IMR-90 (cell line): Measurements from ENCODE around the gene C7orf25. TPM values are rescaled to one million over a fixed set of nuclear protein-coding genes. Genes with fewer than 3 reads are reported as not detected.

Experiments used
- ATAC-seq: fragments of 200-7000 bp; cut with Tn5 transposase; 2 replicates; pipeline ENCODE4 v1.9.1; 2020; ENCODE audit warnings: low read depth, mild to moderate bottlenecking, moderate library complexity
- BruUV-seq: library from RNA; stranded (reverse); fragments of 400-500 nt; replicated peaks from 2 replicates; lab custom pipeline; 2021; lab: Mats Ljungman, UMichigan
- CTCF ChIA-PET: fragments of 300-600 bp; formaldehyde crosslinking; extraction: SDS; loops from one replicate; lab custom pipeline; 2021; ENCODE audit warnings: antibody characterized with exemption; lab: Yijun Ruan, JAX
- POLR2A ChIA-PET: fragments of 300-600 bp; sonication (Branson Sonifier 250); formaldehyde crosslinking; loops from one replicate; lab custom pipeline; 2022; ENCODE audit warnings: antibody characterized with exemption; ENCODE audit not compliant: unreplicated experiment; lab: Charles Lee
- DNase-seq: peaks from one replicate; pipeline ENCODE4 v3.0.0; 2013
- H2AFZ ChIP-seq: replicated peaks from 2 replicates; pipeline ENCODE3; 2013; ENCODE audit warnings: low read length, mild to moderate bottlenecking; ENCODE audit not compliant: poor library complexity
- H2AK5ac ChIP-seq: 2 replicates; pipeline ENCODE4 v1.6.1; 2013; ENCODE audit warnings: low read depth, low read length, inconsistent platforms
- H2AK9ac ChIP-seq: replicated peaks from 2 replicates; pipeline ENCODE3; 2013; ENCODE audit warnings: mild to moderate bottlenecking, low read depth, low read length, moderate library complexity; ENCODE audit not compliant: poor library complexity
- H2BK120ac ChIP-seq: 2 replicates; pipeline ENCODE4 v1.6.1; 2013; ENCODE audit warnings: low read depth, low read length, inconsistent platforms
- H2BK15ac ChIP-seq: 3 replicates; pipeline ENCODE4 v1.6.1; 2013; ENCODE audit warnings: low read depth, low read length, inconsistent platforms
- H2BK20ac ChIP-seq: 2 replicates; pipeline ENCODE4 v1.6.1; 2013; ENCODE audit warnings: low read depth, mild to moderate bottlenecking, inconsistent platforms, low read length, moderate library complexity
- H2BK5ac ChIP-seq: 2 replicates; pipeline ENCODE4 v1.6.1; 2013; ENCODE audit warnings: mild to moderate bottlenecking, low read depth, low read length, inconsistent platforms; ENCODE audit not compliant: poor library complexity, severe bottlenecking
- H3K14ac ChIP-seq: replicated peaks from 2 replicates; pipeline ENCODE4 v1.6.1; 2013; ENCODE audit warnings: low read depth, low read length, inconsistent platforms
- H3K18ac ChIP-seq: 2 replicates; pipeline ENCODE4 v1.6.1; 2013; ENCODE audit warnings: low read depth, low read length, control low read depth
- H3K23ac ChIP-seq: 2 replicates; pipeline ENCODE4 v1.6.1; 2013; ENCODE audit warnings: low read depth, low read length, inconsistent platforms
- H3K27ac ChIP-seq: 2 replicates; pipeline ENCODE4 v1.5.1; 2013; ENCODE audit warnings: mild to moderate bottlenecking, control low read depth, low read length; ENCODE audit not compliant: insufficient read depth
- H3K27me3 ChIP-seq: 2 replicates; pipeline ENCODE4 v1.6.1; 2013; ENCODE audit warnings: low read length; ENCODE audit not compliant: control insufficient read depth, insufficient read depth
- H3K36me3 ChIP-seq: 2 replicates; pipeline ENCODE4 v1.6.1; 2013; ENCODE audit warnings: low read length, mixed read lengths; ENCODE audit not compliant: control insufficient read depth, insufficient read depth
- H3K4ac ChIP-seq: 2 replicates; pipeline ENCODE4 v1.6.1; 2013; ENCODE audit warnings: low read depth, low read length, inconsistent platforms
- H3K4me1 ChIP-seq: 2 replicates; pipeline ENCODE4 v1.6.1; 2013; ENCODE audit warnings: low read length, mixed read lengths; ENCODE audit not compliant: control insufficient read depth, insufficient read depth
- H3K4me2 ChIP-seq: 2 replicates; pipeline ENCODE4 v1.6.1; 2013; ENCODE audit warnings: low read depth, mild to moderate bottlenecking, control low read depth, low read length, moderate library complexity
- H3K4me3 ChIP-seq: 2 replicates; pipeline ENCODE4 v1.5.1; 2013; ENCODE audit warnings: low read depth, mild to moderate bottlenecking, control low read depth, low read length, moderate library complexity; ENCODE audit not compliant: insufficient read depth
- H3K56ac ChIP-seq: 2 replicates; pipeline ENCODE4 v1.6.1; 2013; ENCODE audit warnings: low read length, inconsistent platforms; ENCODE audit not compliant: insufficient read depth; ENCODE audit errors: extremely low read depth
- H3K79me1 ChIP-seq, 2 experiments: 2 replicates each; pipeline ENCODE4 v1.6.1; 2013; ENCODE audit warnings: low read length in 2 of 2, inconsistent platforms in 1 of 2, low read depth in 1 of 2
- H3K9ac ChIP-seq: 2 replicates; pipeline ENCODE4 v1.6.1; 2013; ENCODE audit warnings: low read depth, low read length, control low read depth
- H3K9me1 ChIP-seq: 2 replicates; pipeline ENCODE4 v1.6.1; 2013; ENCODE audit warnings: low read length, inconsistent platforms; ENCODE audit not compliant: insufficient read depth
- H3K9me3 ChIP-seq: 2 replicates; pipeline ENCODE4 v1.6.1; 2013; ENCODE audit warnings: low read length; ENCODE audit not compliant: control insufficient read depth, insufficient read depth
- H4K20me1 ChIP-seq: 2 replicates; pipeline ENCODE4 v1.6.1; 2013; ENCODE audit warnings: low read length, inconsistent platforms; ENCODE audit not compliant: insufficient read depth
- H4K5ac ChIP-seq: 2 replicates; pipeline ENCODE4 v1.6.1; 2013; ENCODE audit warnings: mild to moderate bottlenecking, low read depth, low read length, control low read depth
- H4K8ac ChIP-seq, 2 experiments: 2 replicates each; pipeline ENCODE4 v1.6.1; 2013; ENCODE audit warnings: low read depth in 2 of 2, low read length in 2 of 2, control low read depth in 1 of 2, inconsistent platforms in 1 of 2
- H4K91ac ChIP-seq: 2 replicates; pipeline ENCODE4 v1.6.1; 2013; ENCODE audit warnings: low read depth, low read length, inconsistent platforms; ENCODE audit not compliant: insufficient read depth
- BHLHE40 ChIP-seq: fragments of 150-350 bp; IDR thresholded peaks from 2 replicates; pipeline ENCODE4 v1.6.1; 2016; ENCODE audit warnings: mild to moderate bottlenecking, low read depth, low read length
- CEBPB ChIP-seq: IDR thresholded peaks from 2 replicates; pipeline ENCODE4 v1.6.1; 2012; ENCODE audit warnings: low read depth, low read length, improper control_type of control experiment
- CHD1 ChIP-seq: IDR thresholded peaks from 2 replicates; pipeline ENCODE4 v1.6.1; 2012; ENCODE audit warnings: low read depth, low read length, improper control_type of control experiment
- FOS ChIP-seq: fragments of 150-350 bp; IDR thresholded peaks from 2 replicates; pipeline ENCODE4 v1.6.1; 2016; ENCODE audit warnings: low read depth, low read length
- MAFK ChIP-seq: IDR thresholded peaks from 2 replicates; pipeline ENCODE4 v1.6.1; 2012; ENCODE audit warnings: low read depth, low read length, improper control_type of control experiment
- MAZ ChIP-seq: IDR thresholded peaks from 2 replicates; pipeline ENCODE4 v1.6.1; 2012; ENCODE audit warnings: low read depth, mild to moderate bottlenecking, low read length, improper control_type of control experiment, moderate library complexity, borderline replicate concordance
- MXI1 ChIP-seq: IDR thresholded peaks from 2 replicates; pipeline ENCODE4 v1.6.1; 2012; ENCODE audit warnings: low read depth, mild to moderate bottlenecking, low read length, moderate library complexity, borderline replicate concordance
- NFE2L2 ChIP-seq: fragments of 150-350 bp; IDR thresholded peaks from 2 replicates; pipeline ENCODE4 v1.6.1; 2016; ENCODE audit warnings: low read depth, mild to moderate bottlenecking, low read length
- POLR2A ChIP-seq: IDR thresholded peaks from 2 replicates; pipeline ENCODE4 v1.6.1; 2012; ENCODE audit warnings: mild to moderate bottlenecking, low read depth, low read length
- RCOR1 ChIP-seq: IDR thresholded peaks from 2 replicates; pipeline ENCODE4 v1.6.1; 2012; ENCODE audit warnings: mild to moderate bottlenecking, low read length, improper control_type of control experiment; ENCODE audit not compliant: insufficient replicate concordance
- RFX5 ChIP-seq: IDR thresholded peaks from 2 replicates; pipeline ENCODE4 v1.8.0; 2012; ENCODE audit warnings: low read depth, mild to moderate bottlenecking, low read length, moderate library complexity
- SMC3 ChIP-seq: fragments of 150-350 bp; IDR thresholded peaks from 2 replicates; pipeline ENCODE4 v1.6.1; 2016; ENCODE audit warnings: low read depth, mild to moderate bottlenecking, antibody characterized with exemption, low read length, moderate library complexity
- WGBS, 2 experiments: methylation state at CpG; one replicate each; pipeline versions ENCODE4 v1.1.5 to v1.1.7; 2013; ENCODE audit warnings: missing lambda C conversion rate in 2 of 2; ENCODE audit not compliant: insufficient read length in 1 of 2; ENCODE audit errors: extremely low coverage in 2 of 2; 5-methylcytosine and 5-hydroxymethylcytosine counted together
- dilution Hi-C: fragments of 300-500 bp; cut with HindIII; formaldehyde crosslinking; loops from one replicate; pipeline ENCODE4 v1.14.3; 2018; ENCODE audit warnings: low sequenced_read_pairs; ENCODE audit not compliant: unreplicated experiment
- in situ Hi-C: fragments of 300-500 bp; cut with MboI; formaldehyde crosslinking; loops from 3 replicates; pipeline ENCODE4 v1.14.3; 2019; ENCODE audit warnings: low sequenced_read_pairs, inconsistent platforms, mixed read lengths
- intact Hi-C: fragments of 100-400 bp; cut with micrococcal nuclease; formaldehyde crosslinking; loops from 2 replicates; pipeline ENCODE4 v1.10.0; 2022
- polyA plus RNA-seq, 3 experiments: library from polyadenylated mRNA; depleted of rRNA; stranded (reverse); fragments of >200 nt; gene quantifications; 2 replicates each; pipeline ENCODE4 v1.2.3, GENCODE V29; 2012; ENCODE audit warnings: low replicate concordance in 1 of 3
- total RNA-seq: library from RNA; depleted of rRNA; stranded (reverse); fragments of >200 nt; gene quantifications from 2 replicates; pipeline ENCODE4 v1.2.3, GENCODE V29; 2012
- TF ChIP-seq, protein P1 (sequence below): conservative IDR thresholded peaks from 2 replicates; pipeline ENCODE4 v1.5.1; 2012; ENCODE audit warnings: mild to moderate bottlenecking, low read depth, low read length, improper control_type of control experiment
- TF ChIP-seq, protein P2 (sequence below): fragments of 150-350 bp; IDR thresholded peaks from 2 replicates; pipeline ENCODE4 v1.6.1; 2016; ENCODE audit warnings: low read depth, mild to moderate bottlenecking, low read length, moderate library complexity, borderline replicate concordance
- TF ChIP-seq, protein P3 (sequence below): fragments of 150-350 bp; IDR thresholded peaks from 2 replicates; pipeline ENCODE4 v1.6.1; 2017; ENCODE audit warnings: mild to moderate bottlenecking, antibody characterized with exemption, low read length, low read depth

C7orf25 gene
- total and polyA plus RNA-seq, 2 of the 4 experiments (the other 2 are of a cell fraction) = 4.5 to 6.1 TPM

DNA sequence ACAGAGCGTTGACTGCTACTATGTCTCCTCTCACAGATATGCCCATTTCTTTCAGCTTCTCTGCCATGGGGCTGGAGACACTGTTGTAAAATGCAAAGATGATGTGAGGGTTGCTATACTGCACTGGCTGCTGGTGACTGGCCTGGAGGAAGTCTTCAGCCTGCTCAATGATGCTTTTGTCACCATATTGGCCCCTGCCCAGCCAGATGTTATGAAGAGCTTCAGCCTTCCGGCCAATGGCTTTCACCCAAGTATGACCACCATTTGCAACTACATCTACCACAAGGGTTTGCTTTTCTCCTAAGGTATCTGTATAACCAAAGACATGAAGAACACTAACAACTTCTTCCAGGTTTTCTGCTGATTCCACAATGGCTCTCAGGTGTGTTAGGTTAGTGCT, 1.6 kb downstream of the C7orf25 start:
- no peak overlapping the region; the same call in 1 of the 2 replicates for H2AK5ac ChIP-seq
- ATAC-seq (no peak), DNase-seq (no peak)
- no peak overlapping the region for H4K5ac ChIP-seq
- POLR2A ChIA-PET = no interaction called here
- H3K79me1 ChIP-seq = peaks cover 16 to 20% of the 10 kb centered on the region in 2 experiments
- no peak overlapping the region for H3K4me3 ChIP-seq
- peaks cover 3% of the 10 kb centered on the region for H3K36me3 ChIP-seq
- no peak overlapping the region for H2AK9ac ChIP-seq
- intact Hi-C loops = no loop called here
- H2BK15ac ChIP-seq = no peak overlapping the region
- no peak overlapping the region for H3K14ac ChIP-seq
- no peak overlapping the region for H3K27ac ChIP-seq
- in situ Hi-C loops = no loop called here
- no peak overlapping the region for H3K4me2 ChIP-seq
- peak overlapping the region in 1 of 2 experiments; percentile 36; a peak in 1 of 4 replicates for H4K8ac ChIP-seq
- 100% methylated on average over 1 of the region's 2 CpGs; no CpG with 5 or more reads in 1 of the 2 experiments for WGBS, 2 experiments
- H4K20me1 ChIP-seq = no peaks in the 10 kb centered on the region; the same call in 1 of the 2 replicates
- no peak overlapping the region for H2BK120ac ChIP-seq
- H2AFZ ChIP-seq = no peak overlapping the region
- no TSS peak for BruUV-seq
- dilution Hi-C loops = no loop called here
- no peak overlapping the region for H3K9ac ChIP-seq
- CTCF ChIA-PET = interaction anchor here (1.0 kb wide), 1 partner anchor 18 kb away, joined by 3 read pairs; no protein-coding TSS in a partner anchor
- H3K27me3 ChIP-seq = no peaks in the 10 kb centered on the region
- no peak overlapping the region for H3K4ac ChIP-seq
- no peak overlapping the region for H2BK5ac ChIP-seq
- no peak overlapping the region for H4K91ac ChIP-seq
- H3K18ac ChIP-seq = no peak overlapping the region
- H3K4me1 ChIP-seq = peaks cover 4% of the 10 kb centered on the region
- H2BK20ac ChIP-seq = no peak overlapping the region
- H3K56ac ChIP-seq = no peak overlapping the region
- H3K9me1 ChIP-seq = peaks cover 11% of the 10 kb centered on the region; the same call in 1 of the 2 replicates
- H3K9me3 ChIP-seq = no peaks in the 10 kb centered on the region
- TF ChIP-seq BHLHE40 = no peak
- TF ChIP-seq, protein P1, sequence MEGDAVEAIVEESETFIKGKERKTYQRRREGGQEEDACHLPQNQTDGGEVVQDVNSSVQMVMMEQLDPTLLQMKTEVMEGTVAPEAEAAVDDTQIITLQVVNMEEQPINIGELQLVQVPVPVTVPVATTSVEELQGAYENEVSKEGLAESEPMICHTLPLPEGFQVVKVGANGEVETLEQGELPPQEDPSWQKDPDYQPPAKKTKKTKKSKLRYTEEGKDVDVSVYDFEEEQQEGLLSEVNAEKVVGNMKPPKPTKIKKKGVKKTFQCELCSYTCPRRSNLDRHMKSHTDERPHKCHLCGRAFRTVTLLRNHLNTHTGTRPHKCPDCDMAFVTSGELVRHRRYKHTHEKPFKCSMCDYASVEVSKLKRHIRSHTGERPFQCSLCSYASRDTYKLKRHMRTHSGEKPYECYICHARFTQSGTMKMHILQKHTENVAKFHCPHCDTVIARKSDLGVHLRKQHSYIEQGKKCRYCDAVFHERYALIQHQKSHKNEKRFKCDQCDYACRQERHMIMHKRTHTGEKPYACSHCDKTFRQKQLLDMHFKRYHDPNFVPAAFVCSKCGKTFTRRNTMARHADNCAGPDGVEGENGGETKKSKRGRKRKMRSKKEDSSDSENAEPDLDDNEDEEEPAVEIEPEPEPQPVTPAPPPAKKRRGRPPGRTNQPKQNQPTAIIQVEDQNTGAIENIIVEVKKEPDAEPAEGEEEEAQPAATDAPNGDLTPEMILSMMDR = no peak
- no peak for TF ChIP-seq CEBPB
- no peak for TF ChIP-seq MXI1
- TF ChIP-seq MAFK = no peak
- no peak for TF ChIP-seq MAZ
- no peak for TF ChIP-seq RCOR1
- no peak for TF ChIP-seq SMC3
- TF ChIP-seq, protein P2, sequence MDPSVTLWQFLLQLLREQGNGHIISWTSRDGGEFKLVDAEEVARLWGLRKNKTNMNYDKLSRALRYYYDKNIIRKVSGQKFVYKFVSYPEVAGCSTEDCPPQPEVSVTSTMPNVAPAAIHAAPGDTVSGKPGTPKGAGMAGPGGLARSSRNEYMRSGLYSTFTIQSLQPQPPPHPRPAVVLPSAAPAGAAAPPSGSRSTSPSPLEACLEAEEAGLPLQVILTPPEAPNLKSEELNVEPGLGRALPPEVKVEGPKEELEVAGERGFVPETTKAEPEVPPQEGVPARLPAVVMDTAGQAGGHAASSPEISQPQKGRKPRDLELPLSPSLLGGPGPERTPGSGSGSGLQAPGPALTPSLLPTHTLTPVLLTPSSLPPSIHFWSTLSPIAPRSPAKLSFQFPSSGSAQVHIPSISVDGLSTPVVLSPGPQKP = no peak
- TF ChIP-seq, protein P3, sequence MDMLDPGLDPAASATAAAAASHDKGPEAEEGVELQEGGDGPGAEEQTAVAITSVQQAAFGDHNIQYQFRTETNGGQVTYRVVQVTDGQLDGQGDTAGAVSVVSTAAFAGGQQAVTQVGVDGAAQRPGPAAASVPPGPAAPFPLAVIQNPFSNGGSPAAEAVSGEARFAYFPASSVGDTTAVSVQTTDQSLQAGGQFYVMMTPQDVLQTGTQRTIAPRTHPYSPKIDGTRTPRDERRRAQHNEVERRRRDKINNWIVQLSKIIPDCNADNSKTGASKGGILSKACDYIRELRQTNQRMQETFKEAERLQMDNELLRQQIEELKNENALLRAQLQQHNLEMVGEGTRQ = no peak
- no peak for TF ChIP-seq CHD1
- TF ChIP-seq POLR2A = no peak
- TF ChIP-seq NFE2L2 = no peak
- TF ChIP-seq FOS = no peak
- TF ChIP-seq RFX5 = no peak
- H3K23ac ChIP-seq = 0 out of 2 replicates have a peak overlapping the region, but pooled peaks have one; percentile 54
